ACHN (cell line): Measurements from ENCODE around the gene NSG1.
"Not testable (repeated sequence)": the region's sequence is repeated elsewhere in the genome, so short reads cannot be mapped to it uniquely, and the experiment has no call there.

Experiments
- DNase-seq: peaks from one replicate; pipeline ENCODE4 v3.0.0-alpha.2; 2015
- in situ Hi-C: cut with HindIII; loops from 2 replicates; pipeline ENCODE4 v1.10.0; 2017; ENCODE audit warnings: low sequenced_read_pairs, low pct_ligation_motif_present, low pct_unique_long_range_greater_than_20kb

The NSG1 gene

GRCh38 chr4:4386736-4387392 is at the start of gene NSG1:
TSS of gene NSG1 (plus strand) at chr4:4387102. CDS start at chr4:4387630, 528 bp downstream.
- in situ Hi-C loops, result no loop called here
- DNase-seq, result peak; percentile 17

GRCh38 chr4:4338210-4339001 is 48.5 kb upstream of the NSG1 start:
- in situ Hi-C loops, result no loop called here
- DNase-seq, result no peak

GRCh38 chr4:4339504-4340085 is 47.3 kb upstream of the NSG1 start:
- in situ Hi-C loops, result no loop called here
- DNase-seq, result no peak

GRCh38 chr4:4341861-4342650 is 44.8 kb upstream of the NSG1 start:
- in situ Hi-C loops, result no loop called here
- no peak for DNase-seq

GRCh38 chr4:4343038-4343437 is 43.9 kb upstream of the NSG1 start:
- in situ Hi-C loops, result no loop called here
- DNase-seq, result no peak

GRCh38 chr4:4344915-4345527 is 41.9 kb upstream of the NSG1 start:
- in situ Hi-C loops, result no loop called here
- DNase-seq, result no peak

- in situ Hi-C loops, result no loop called here
- no peak for DNase-seq
These were observed 39.3 kb upstream of the NSG1 start for GRCh38 chr4:4347585-4347984.

- DNase-seq, in situ Hi-C loops: not testable (repeated sequence)
These were observed 38.3 kb upstream of the NSG1 start for GRCh38 chr4:4348585-4348984.

GRCh38 chr4:4349867-4350266 is 37.0 kb upstream of the NSG1 start:
- DNase-seq, result no peak
- in situ Hi-C loops, result no loop called here

- DNase-seq, result no peak
- in situ Hi-C loops, result no loop called here
These were observed 36.0 kb upstream of the NSG1 start for GRCh38 chr4:4350909-4351308.

GRCh38 chr4:4355302-4355701 is 31.6 kb upstream of the NSG1 start:
- in situ Hi-C loops, result no loop called here
- DNase-seq, result no peak

- in situ Hi-C loops, result no loop called here
- DNase-seq, result no peak
These were observed 30.5 kb upstream of the NSG1 start for GRCh38 chr4:4356106-4357041.

- in situ Hi-C loops, result no loop called here
These were observed 28.6 kb upstream of the NSG1 start for GRCh38 chr4:4358093-4358854.

GRCh38 chr4:4361883-4362282 is 25.0 kb upstream of the NSG1 start:
- no peak for DNase-seq
- in situ Hi-C loops, result no loop called here

More at GRCh38 chr4:4358093-4358854, 28.6 kb upstream of the NSG1 start:
- DNase-seq, result no peak

GRCh38 chr4:4362991-4363697 is 23.8 kb upstream of the NSG1 start:
- in situ Hi-C loops, result no loop called here
- DNase-seq, result no peak

- DNase-seq, result no peak
- in situ Hi-C loops, result no loop called here
These were observed 22.8 kb upstream of the NSG1 start for GRCh38 chr4:4364061-4364460.
